NCI-H146 treated with DMSO at 0.1 percent for 48 hours (cell line): ENCODE data around the gene PYGM.

ENCODE experiments used
- DNase-seq: peaks from one replicate; lab custom pipeline; 2025; ENCODE audit not compliant: unreplicated experiment; lab: John Stamatoyannopoulos, UW

The PYGM gene

GRCh38 chr11:64754124-64754918 lies 5.5 kb downstream of the PYGM start:
- no peak for DNase-seq

- no peak for DNase-seq
Measured at GRCh38 chr11:64753380-64754123, 6.2 kb downstream of the PYGM start.

- DNase-seq: no peak
Measured at GRCh38 chr11:64753019-64753379, 6.8 kb downstream of the PYGM start.

GRCh38 chr11:64752175-64752970 lies 7.4 kb downstream of the PYGM start:
- DNase-seq: peak; percentile 20

GRCh38 chr11:64751580-64751979 lies 8.2 kb downstream of the PYGM start:
- DNase-seq: no peak

- DNase-seq: no peak
Measured at GRCh38 chr11:64751136-64751535, 8.6 kb downstream of the PYGM start.

- DNase-seq: no peak
Measured at GRCh38 chr11:64750361-64751054, 9.3 kb downstream of the PYGM start.

- DNase-seq: no peak
Measured at GRCh38 chr11:64747961-64748665, 11.7 kb downstream of the PYGM start.

GRCh38 chr11:64746486-64746885 lies 13.3 kb downstream of the PYGM start:
- no peak for DNase-seq

GRCh38 chr11:64745521-64746328 lies 14.0 kb downstream of the PYGM start:
- DNase-seq: no peak

GRCh38 chr11:64745189-64745520 lies 14.6 kb downstream of the PYGM start:
- DNase-seq: no peak

- no peak for DNase-seq
Measured at GRCh38 chr11:64744544-64745188, 15.1 kb downstream of the PYGM start.

- no peak for DNase-seq
Measured at GRCh38 chr11:64743591-64744543, 15.9 kb downstream of the PYGM start, which contains the start of gene RASGRP2. TSS of gene RASGRP2 (minus strand) at chr11:64744142. CDS start at chr11:64742866, 1,276 bp downstream.

GRCh38 chr11:64742889-64743590 lies 16.7 kb downstream of the PYGM start:
- DNase-seq: no peak

GRCh38 chr11:64742087-64742888 lies 17.5 kb downstream of the PYGM start:
- DNase-seq: no peak

- DNase-seq: no peak
Measured at GRCh38 chr11:64741375-64742086, 18.2 kb downstream of the PYGM start.
